ENCODE measurements around the gene RAB11A.

DNA sequence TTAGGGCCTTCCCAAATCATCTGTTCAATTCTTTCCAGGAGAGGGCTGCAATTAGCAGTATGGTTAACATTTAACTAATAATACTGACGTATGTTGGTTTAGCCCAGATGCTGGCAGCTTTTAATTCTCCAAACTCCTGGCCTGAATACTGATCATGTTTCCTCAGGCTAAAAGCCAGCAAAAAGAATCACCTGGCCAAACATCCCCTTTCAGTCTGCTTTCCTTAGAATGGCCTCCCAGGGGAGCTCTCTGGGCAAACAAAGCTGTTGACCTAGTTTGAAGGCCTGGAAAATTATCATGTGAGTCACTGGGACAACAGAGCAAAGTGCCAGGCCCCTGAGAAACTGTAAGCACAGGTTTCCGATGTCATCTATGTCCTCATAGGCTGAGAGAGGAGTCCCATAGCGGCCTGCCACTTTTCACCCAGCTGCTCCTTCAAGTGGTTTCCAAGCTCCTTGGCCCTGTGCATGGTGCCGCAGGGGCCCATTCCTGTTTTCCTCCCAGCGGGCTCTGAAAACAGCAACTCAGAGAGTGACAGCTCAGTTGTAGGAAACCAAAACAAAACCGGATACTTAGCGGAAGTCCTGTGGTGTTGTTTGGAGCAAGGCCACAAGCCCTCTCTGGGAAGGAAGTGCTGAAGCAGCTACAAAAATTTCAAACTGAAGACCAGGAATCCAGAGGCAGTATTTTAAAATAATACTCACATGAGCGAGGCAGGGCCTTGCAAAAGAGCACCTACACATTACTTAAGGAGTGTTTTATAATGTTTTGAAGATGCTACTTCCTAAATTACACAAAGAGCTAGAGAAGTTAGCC is 36.5 kb upstream of the RAB11A start:
- TF ChIP-seq, protein P1, sequence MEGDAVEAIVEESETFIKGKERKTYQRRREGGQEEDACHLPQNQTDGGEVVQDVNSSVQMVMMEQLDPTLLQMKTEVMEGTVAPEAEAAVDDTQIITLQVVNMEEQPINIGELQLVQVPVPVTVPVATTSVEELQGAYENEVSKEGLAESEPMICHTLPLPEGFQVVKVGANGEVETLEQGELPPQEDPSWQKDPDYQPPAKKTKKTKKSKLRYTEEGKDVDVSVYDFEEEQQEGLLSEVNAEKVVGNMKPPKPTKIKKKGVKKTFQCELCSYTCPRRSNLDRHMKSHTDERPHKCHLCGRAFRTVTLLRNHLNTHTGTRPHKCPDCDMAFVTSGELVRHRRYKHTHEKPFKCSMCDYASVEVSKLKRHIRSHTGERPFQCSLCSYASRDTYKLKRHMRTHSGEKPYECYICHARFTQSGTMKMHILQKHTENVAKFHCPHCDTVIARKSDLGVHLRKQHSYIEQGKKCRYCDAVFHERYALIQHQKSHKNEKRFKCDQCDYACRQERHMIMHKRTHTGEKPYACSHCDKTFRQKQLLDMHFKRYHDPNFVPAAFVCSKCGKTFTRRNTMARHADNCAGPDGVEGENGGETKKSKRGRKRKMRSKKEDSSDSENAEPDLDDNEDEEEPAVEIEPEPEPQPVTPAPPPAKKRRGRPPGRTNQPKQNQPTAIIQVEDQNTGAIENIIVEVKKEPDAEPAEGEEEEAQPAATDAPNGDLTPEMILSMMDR (IDR thresholded peaks at IDR 0.05; ENCODE audit: insufficient read depth, low read length) = no peak
- peak; percentile 44; the same call in 1 of the 2 replicates for TF ChIP-seq POLR2AphosphoS5 (IDR thresholded peaks at IDR 0.05; ENCODE audit: low read depth)
- no peak for TF ChIP-seq GABPA (IDR thresholded peaks at IDR 0.05; ENCODE audit: low read depth)
- TF ChIP-seq, protein P2, sequence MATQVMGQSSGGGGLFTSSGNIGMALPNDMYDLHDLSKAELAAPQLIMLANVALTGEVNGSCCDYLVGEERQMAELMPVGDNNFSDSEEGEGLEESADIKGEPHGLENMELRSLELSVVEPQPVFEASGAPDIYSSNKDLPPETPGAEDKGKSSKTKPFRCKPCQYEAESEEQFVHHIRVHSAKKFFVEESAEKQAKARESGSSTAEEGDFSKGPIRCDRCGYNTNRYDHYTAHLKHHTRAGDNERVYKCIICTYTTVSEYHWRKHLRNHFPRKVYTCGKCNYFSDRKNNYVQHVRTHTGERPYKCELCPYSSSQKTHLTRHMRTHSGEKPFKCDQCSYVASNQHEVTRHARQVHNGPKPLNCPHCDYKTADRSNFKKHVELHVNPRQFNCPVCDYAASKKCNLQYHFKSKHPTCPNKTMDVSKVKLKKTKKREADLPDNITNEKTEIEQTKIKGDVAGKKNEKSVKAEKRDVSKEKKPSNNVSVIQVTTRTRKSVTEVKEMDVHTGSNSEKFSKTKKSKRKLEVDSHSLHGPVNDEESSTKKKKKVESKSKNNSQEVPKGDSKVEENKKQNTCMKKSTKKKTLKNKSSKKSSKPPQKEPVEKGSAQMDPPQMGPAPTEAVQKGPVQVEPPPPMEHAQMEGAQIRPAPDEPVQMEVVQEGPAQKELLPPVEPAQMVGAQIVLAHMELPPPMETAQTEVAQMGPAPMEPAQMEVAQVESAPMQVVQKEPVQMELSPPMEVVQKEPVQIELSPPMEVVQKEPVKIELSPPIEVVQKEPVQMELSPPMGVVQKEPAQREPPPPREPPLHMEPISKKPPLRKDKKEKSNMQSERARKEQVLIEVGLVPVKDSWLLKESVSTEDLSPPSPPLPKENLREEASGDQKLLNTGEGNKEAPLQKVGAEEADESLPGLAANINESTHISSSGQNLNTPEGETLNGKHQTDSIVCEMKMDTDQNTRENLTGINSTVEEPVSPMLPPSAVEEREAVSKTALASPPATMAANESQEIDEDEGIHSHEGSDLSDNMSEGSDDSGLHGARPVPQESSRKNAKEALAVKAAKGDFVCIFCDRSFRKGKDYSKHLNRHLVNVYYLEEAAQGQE (IDR thresholded peaks at IDR 0.05; ENCODE audit: insufficient replicate concordance, low read depth) = peak; percentile 53

Measured in HL-60 (cell line).